Daoy (cell line): ENCODE results near the gene ANKRD1. TPM values are rescaled to one million over a fixed set of nuclear protein-coding genes. Genes with fewer than 3 reads are reported as not detected.

Experiments used
- DNase-seq: peaks from one replicate; pipeline ENCODE4 v3.0.0-alpha.2; 2015; ENCODE audit warnings: low read depth
- total RNA-seq: library from RNA; depleted of rRNA; stranded (reverse); fragments of >200 nt; shearing (Covaris generic); gene quantifications from 2 replicates; pipeline ENCODE4 v1.2.3, GENCODE V29; 2014

The ANKRD1 gene
- total RNA-seq, 1 experiment from 2014 or later, result 94.4 TPM

DNA sequence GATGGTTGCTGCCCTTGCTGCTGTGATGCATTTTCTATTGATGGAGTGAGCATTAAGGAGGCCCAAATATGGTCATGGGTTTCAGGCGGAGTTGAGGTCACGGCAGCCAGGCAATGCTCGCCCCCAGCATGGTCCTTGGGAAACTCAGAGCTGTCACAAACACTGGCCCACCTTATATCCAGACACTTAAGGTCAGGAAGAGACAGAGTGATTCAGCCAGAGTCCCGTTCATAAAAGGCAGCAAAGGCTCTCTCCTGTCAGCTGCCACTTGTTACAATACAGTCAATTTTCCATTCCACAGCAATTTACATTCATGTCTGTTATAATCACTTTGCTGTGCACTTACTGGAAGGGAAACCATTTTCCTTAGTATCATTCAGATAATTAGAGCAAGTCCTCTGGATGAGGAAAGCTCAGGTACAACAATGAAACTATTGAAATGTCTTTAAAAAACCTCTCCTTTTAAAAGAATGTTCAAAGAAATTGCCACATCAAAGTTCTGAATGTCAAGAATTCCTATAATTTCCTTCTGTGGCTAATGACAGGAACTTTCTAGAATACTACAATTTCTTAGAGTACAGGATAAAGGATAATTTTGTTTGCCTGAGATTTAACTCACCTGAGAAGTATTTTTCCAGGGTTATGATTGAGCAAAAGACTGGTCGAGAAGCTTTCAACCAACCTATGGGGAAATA lies 14.8 kb upstream of the ANKRD1 start:
- DNase-seq, result no peak

DNA sequence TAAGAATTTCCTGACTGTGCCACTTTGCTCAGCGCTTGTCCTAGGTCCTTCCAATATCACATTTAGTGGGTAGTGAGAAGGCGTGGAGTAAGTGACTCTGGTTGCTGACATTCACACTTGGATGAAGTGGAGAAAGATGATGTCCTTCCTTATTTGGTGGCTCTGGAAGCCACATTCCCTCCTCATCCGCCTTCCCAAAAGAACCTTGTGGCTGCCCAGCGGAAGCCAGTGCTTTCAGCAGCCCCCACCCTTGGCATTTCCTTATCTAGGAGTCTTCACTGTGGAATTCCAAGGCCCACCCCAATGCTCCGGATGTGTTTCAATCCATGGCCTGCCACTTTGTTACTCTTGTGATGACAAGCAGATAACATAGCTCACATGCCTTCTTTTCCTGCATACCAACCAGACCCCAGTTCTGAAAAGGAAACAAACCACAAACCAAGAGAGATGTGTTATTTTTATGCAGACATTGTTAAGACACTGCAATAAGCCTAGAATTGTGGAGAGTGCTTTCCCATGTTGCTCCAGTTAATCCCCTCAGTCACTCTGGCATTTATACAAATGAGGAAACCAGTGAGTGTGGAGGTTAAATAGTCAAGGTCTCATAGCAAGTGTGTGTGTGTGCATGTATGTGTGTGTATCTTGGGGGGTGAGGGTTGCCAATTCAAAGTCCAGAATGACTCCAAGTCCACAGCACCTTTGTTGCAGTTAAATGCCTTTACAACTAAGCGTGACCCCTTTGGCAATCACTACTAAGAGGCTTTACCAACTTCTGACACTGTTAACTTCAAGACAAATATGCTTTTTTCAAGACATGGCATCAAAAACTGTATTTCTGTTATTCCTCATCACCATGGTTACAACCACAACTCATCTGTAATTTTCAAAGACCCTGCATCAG lies 10.3 kb upstream of the ANKRD1 start:
- peak; percentile 93 for DNase-seq

- DNase-seq, result peak; percentile 75
These were observed 9.4 kb upstream of the ANKRD1 start for GRCh38 chr10:90930070-90930837.

GRCh38 chr10:90929179-90929578 lies 8.3 kb upstream of the ANKRD1 start:
- DNase-seq, result no peak

DNA sequence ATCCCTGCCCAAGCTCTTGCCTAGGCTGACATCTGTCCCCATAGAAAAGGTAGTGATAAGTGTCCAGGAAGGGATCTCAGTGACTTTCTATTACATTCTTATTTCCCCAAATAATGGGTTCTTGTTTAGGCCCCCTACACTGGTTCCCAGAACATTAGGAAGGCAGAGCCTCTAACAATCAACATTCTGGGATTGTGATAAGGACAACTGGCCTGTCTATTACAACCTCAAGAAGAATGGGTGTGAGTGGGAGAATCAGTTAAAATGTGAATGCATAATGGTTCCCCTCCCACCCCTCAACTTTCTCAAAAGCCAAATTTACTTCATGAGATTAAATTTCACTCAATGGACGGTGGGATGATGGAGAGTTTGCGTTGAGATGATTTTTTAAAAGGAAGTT lies 6.4 kb upstream of the ANKRD1 start:
- no peak for DNase-seq

DNA sequence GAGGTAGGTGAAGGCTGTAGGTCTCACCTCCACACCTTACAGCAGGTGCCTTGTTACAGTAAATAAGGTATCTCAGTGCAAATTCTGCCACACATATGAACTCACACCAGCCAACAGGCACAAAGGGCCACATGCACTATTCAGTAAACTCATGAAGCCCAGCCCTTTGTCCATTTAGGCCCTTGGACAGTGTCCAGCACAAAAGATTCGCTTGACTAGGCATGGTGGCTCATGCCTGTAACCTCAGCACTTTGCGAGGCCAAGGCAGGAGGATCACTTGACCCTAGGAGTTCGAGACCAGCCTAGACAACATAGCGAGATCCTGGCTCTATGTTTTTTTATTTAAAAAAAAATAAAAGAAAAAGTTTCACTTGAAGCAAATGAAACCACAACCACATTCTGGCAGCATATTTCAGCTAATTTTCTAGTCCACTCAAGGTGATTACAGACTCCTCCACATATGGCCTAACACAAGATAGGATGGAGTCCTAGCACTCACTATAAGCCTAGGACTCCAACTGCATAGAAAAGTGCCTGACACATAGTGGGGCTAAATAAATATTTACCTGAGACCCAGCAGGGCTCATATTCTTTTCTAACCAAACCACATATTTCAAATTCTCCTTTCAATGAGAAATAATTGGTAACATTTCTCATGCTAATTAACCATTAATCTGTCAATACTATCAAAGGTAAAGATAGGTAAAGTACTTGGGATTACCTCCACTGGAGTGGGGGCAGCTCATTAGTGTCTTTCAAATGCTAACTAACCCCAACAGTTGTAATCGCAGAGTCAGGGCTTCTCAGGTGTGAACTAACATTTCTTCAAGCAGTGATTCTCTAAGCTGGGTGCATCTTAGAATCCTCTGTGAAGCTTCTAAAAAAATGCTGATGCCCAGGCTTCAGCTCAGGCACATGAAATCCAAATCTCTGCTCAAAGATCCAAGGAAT lies 4.5 kb upstream of the ANKRD1 start:
- no peak for DNase-seq

DNA sequence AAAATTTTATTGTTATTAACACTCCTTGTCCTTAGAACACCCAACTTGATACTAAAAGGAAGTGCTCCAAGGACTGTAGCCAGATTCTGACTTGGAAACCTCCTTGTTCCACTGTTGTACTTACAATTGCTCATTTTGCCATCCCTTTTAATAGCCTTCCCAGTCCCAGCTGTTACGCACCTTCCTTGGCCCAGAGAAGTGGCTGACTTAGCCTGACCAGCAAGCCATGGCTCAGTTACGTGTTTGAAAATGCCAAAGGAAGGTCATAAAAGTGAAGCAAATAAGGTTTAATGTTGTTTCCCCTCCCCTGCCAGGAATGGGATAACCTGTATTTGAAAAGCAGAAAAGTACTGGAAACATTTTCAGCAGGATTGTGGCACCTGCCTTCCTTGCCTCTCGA lies 3.7 kb upstream of the ANKRD1 start:
- no peak for DNase-seq

DNA sequence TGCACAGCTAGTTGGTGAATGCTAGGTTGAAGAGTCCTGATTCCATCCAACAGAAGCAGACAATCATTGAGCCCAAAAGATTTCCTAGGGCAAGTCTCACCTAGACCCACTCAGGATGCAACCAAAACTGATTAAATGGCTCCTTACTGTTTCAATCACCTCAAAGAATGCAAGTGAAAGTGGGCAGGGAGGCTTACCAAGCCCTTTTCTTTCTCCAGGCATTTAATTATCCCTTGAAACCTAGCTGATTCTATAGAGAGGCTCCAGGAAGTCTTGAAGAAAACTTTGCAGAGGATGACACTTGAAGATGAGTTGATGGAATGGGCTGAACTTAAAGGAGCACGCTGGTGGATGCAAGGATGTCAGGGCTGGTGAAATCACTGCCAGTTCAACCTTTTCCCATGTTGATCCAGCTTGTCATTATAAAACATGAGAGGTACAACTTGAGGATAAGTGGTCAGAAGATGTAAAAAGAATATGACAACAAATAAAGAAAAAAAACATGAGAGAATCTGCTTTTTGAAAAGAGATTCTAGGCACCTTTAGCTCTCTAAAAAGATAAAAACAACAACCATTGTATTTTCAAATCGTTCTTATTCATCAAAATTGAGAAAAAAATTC lies 2.3 kb upstream of the ANKRD1 start:
- no peak for DNase-seq

DNA sequence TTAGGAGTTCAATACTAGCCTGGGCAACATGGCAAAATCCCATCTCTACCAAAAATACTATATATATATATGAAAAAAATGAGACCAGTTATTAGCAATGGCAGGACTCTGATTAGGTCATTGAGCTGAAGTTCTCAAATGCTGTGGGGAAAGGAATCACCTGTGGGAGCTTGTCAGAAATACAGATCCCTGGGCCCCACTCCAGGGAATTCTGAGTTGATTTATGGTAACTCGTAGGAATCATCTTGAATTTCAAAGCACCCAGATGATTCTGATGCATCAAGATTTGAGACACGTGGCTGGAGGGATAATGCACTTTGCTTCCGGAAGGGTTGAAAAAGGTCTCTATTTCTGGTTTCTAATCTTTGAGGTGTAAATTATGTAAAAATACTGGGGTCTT lies 1.0 kb upstream of the ANKRD1 start:
- no peak for DNase-seq

GRCh38 chr10:90919683-90920574 lies 958 bp downstream of the ANKRD1 start:
- peak; percentile 21 for DNase-seq

- no peak for DNase-seq
These were observed 2.9 kb downstream of the ANKRD1 start for GRCh38 chr10:90917968-90918318.

GRCh38 chr10:90917238-90917967 lies 3.5 kb downstream of the ANKRD1 start:
- no peak for DNase-seq

- no peak for DNase-seq
These were observed 4.3 kb downstream of the ANKRD1 start for GRCh38 chr10:90916392-90917237.

- DNase-seq, result no peak
These were observed 5.2 kb downstream of the ANKRD1 start for GRCh38 chr10:90915766-90916075.

DNA sequence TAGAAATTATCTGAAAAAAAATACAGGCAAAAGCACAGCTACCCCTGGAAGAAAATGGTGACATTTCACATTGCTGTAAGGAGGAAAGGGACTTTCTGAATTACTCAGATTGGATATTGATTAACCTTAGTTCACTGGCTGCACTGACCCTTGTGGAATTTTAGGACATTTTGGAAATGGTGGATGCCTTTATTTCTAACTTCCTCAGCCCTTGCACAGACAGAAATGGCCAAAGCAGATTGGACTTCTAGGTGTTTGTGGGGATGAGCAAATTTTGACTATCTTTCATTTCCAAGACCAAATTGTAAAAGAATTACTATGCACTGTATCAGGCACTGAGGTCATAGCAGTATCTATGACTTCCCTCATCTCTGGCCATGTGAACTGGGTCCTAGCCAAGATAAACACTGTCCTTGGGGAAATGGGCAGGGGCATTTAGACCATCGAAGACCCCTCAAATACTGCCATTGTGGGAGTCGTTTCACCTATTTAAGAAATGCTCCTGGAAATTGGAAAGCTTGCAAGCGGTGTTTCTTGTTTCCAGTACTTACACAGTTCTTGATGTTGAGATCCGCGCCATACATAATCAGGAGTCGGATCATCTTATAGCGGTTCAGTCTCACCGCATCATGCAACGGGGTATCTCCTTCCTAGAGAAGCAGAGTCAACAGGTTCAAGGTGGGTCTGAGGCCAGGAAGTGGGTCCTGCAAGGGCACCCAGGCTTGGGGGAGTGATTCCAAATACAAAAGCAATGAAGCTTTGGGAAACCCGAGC lies 5.7 kb downstream of the ANKRD1 start:
- DNase-seq, result no peak

GRCh38 chr10:90913774-90914420 lies 7.0 kb downstream of the ANKRD1 start:
- DNase-seq, result no peak

DNA sequence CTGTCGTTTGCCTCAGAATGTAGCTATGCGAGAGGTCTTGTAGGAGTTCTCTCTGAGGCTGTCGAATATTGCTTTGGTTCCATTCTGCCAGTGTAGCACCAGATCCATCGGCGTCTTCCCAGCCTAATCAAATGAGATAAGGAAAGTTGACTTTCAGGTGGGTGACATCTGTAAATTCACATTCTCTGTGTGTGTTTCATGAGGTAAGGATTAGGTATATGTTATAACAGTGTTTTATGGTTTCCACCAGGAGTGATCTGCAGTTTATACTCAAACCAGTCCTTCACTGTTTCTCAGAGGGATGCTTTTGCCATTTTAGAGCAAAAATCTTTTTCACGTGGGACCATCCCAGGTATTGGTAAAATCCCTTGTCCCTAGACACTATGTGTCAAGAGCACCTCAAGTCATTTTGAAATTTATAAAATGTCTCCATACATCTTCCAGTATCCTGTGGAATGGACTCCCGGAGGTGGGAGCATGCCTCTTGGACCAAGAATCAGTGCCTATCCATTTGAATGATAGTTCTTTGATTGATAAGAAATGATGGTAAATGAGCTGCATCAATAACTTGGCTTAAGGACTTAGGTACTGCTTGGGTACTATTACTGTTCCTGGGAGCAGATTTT lies 7.9 kb downstream of the ANKRD1 start:
- no peak for DNase-seq
